Natural killer cell (primary cell): ENCODE data around the gene EBF3. TPM values are rescaled to one million over a fixed set of nuclear protein-coding genes. Genes with fewer than 3 reads are reported as not detected.

ENCODE experiments used
- ATAC-seq, 3 donors: fragments of 150-1000 bp in 2 of 3; fragments of 200-7000 bp in 1 of 3; cut with Tn5 transposase; 1 replicate in 1 of 3; 2 replicates in 2 of 3; pipeline ENCODE4 v1.10.0; 2021; ENCODE audit warnings: mild to moderate bottlenecking in 2 of 3, moderate library complexity in 2 of 3
- DNase-seq, 2 donors: peaks; one replicate each; pipeline versions ENCODE4 v3.0.0 to v3.0.0-alpha.2; 2013 to 2021; ENCODE audit warnings: mixed read lengths in 1 of 2
- H3K27ac ChIP-seq: one replicate; pipeline ENCODE4 v1.5.1; 2013; ENCODE audit warnings: mild to moderate bottlenecking, low read length
- H3K27me3 ChIP-seq: one replicate; pipeline ENCODE4 v1.6.1; 2013; ENCODE audit warnings: low read length; ENCODE audit not compliant: control insufficient read depth, insufficient read depth
- H3K36me3 ChIP-seq: one replicate; pipeline ENCODE4 v1.6.1; 2013; ENCODE audit warnings: low read length; ENCODE audit not compliant: control insufficient read depth, insufficient read depth
- H3K4me1 ChIP-seq: one replicate; pipeline ENCODE4 v1.6.1; 2013; ENCODE audit warnings: low read length; ENCODE audit not compliant: control insufficient read depth, insufficient read depth
- H3K4me3 ChIP-seq: one replicate; pipeline ENCODE4 v1.5.1; 2013; ENCODE audit warnings: low read length
- H3K9me3 ChIP-seq: one replicate; pipeline ENCODE4 v1.6.1; 2013; ENCODE audit warnings: low read length; ENCODE audit not compliant: control insufficient read depth, insufficient read depth
- H3K27ac Mint-ChIP-seq, 2 donors: one replicate each; pipeline ENCODE4 v1.8.0; 2022; ENCODE audit warnings: mild to moderate bottlenecking in 2 of 2, mixed read lengths in 2 of 2, moderate library complexity in 1 of 2
- H3K27me3 Mint-ChIP-seq, 2 donors: one replicate each; pipeline ENCODE4 v1.8.0; 2022; ENCODE audit warnings: low read depth in 2 of 2, mixed read lengths in 2 of 2
- H3K36me3 Mint-ChIP-seq: one replicate; pipeline ENCODE4 v1.8.0; 2022; ENCODE audit warnings: mixed read lengths
- H3K4me1 Mint-ChIP-seq, 2 donors: one replicate each; pipeline ENCODE4 v1.8.0; 2022; ENCODE audit warnings: mixed read lengths in 2 of 2
- H3K4me3 Mint-ChIP-seq: one replicate; pipeline ENCODE4 v1.8.0; 2022; ENCODE audit warnings: mild to moderate bottlenecking, moderate library complexity, mixed read lengths
- H3K9me3 Mint-ChIP-seq, 2 donors: one replicate each; pipeline ENCODE4 v1.8.0; 2022; ENCODE audit warnings: mixed read lengths in 2 of 2
- CTCF ChIP-seq: fragments of 200-600 bp; IDR thresholded peaks from one replicate; pipeline ENCODE4 v1.8.0; 2022; ENCODE audit warnings: antibody characterized with exemption
- WGBS: methylation state at CpG from one replicate; pipeline ENCODE4 v1.1.7; 2013; ENCODE audit warnings: missing lambda C conversion rate; ENCODE audit not compliant: insufficient coverage; 5-methylcytosine and 5-hydroxymethylcytosine counted together
- intact Hi-C: fragments of 100-400 bp; cut with micrococcal nuclease; formaldehyde crosslinking; loops from one replicate; pipeline ENCODE4 v1.14.2; 2022
- total RNA-seq, 4 donors: library from RNA; stranded (reverse); fragments of 120-200 nt in 1 of 4; gene quantifications; one replicate each; pipeline versions ENCODE4 v1.2.3 to v1.2.4, GENCODE V29; 2013 to 2022

EBF3 gene
- total RNA-seq, 3 donors from 2014 or later (not counting 1 experiment from before 2014, with no cell fraction given) = not detected

GRCh38 chr10:129808092-129808983 is 155.7 kb downstream of the EBF3 start:
- H3K27me3 Mint-ChIP-seq = no peaks in the 10 kb centered on the region
- Histone ChIP-seq H3K9me3 (no peaks in the 10 kb centered on the region), H3K4me3 (no peak overlapping the region), H3K4me1 (no peaks in the 10 kb centered on the region), H3K27ac (no peak overlapping the region), H3K27me3 (no peaks in the 10 kb centered on the region), H3K36me3 (no peaks in the 10 kb centered on the region)
- peaks cover 12% of the 10 kb centered on the region for H3K36me3 Mint-ChIP-seq
- no peak for DNase-seq
- H3K4me3 Mint-ChIP-seq = no peak overlapping the region
- no peaks in the 10 kb centered on the region for H3K4me1 Mint-ChIP-seq
- intact Hi-C loops = no loop called here
- ATAC-seq = no peak
- no peak for TF ChIP-seq CTCF
- no peak overlapping the region for H3K27ac Mint-ChIP-seq
- peaks cover 6 to 10% of the 10 kb centered on the region in 2 donors for H3K9me3 Mint-ChIP-seq
- 92% methylated on average over 26 of the region's 26 CpGs for WGBS

GRCh38 chr10:129807211-129807610 is 156.9 kb downstream of the EBF3 start:
- H3K27ac Mint-ChIP-seq = no peak overlapping the region
- no peak overlapping the region for H3K4me3 Mint-ChIP-seq
- H3K9me3 Mint-ChIP-seq = peaks cover 6 to 10% of the 10 kb centered on the region in 2 donors
- ATAC-seq (no peak), DNase-seq (no peak)
- Histone ChIP-seq H3K36me3 (no peaks in the 10 kb centered on the region), H3K4me3 (no peak overlapping the region), H3K27ac (no peak overlapping the region), H3K27me3 (no peaks in the 10 kb centered on the region), H3K9me3 (no peaks in the 10 kb centered on the region), H3K4me1 (no peaks in the 10 kb centered on the region)
- no peaks in the 10 kb centered on the region for H3K27me3 Mint-ChIP-seq
- no peaks in the 10 kb centered on the region for H3K4me1 Mint-ChIP-seq
- TF ChIP-seq CTCF = no peak
- intact Hi-C loops = no loop called here
- 70% methylated on average over 7 of the region's 7 CpGs for WGBS
- peaks cover 12% of the 10 kb centered on the region for H3K36me3 Mint-ChIP-seq

- H3K4me1 Mint-ChIP-seq = peaks cover 3 to 5% of the 10 kb centered on the region in 2 donors
- intact Hi-C loops = no loop called here
- DNase-seq (no peak), ATAC-seq (no peak)
- Histone ChIP-seq H3K9me3 (peaks cover 3% of the 10 kb centered on the region), H3K27me3 (no peaks in the 10 kb centered on the region), H3K36me3 (no peaks in the 10 kb centered on the region), H3K27ac (no peak overlapping the region), H3K4me3 (no peak overlapping the region), H3K4me1 (no peaks in the 10 kb centered on the region)
- H3K9me3 Mint-ChIP-seq = peaks cover 4 to 8% of the 10 kb centered on the region in 2 donors
- H3K36me3 Mint-ChIP-seq = peaks cover 12% of the 10 kb centered on the region
- peaks cover 0 to 17% of the 10 kb centered on the region in 2 donors for H3K27me3 Mint-ChIP-seq
- no peak overlapping the region for H3K27ac Mint-ChIP-seq
- 88% methylated on average over 14 of the region's 14 CpGs for WGBS
- no peak overlapping the region for H3K4me3 Mint-ChIP-seq
- no peak for TF ChIP-seq CTCF
Observed at GRCh38 chr10:129800796-129801340, 163.2 kb downstream of the EBF3 start.
